AG10803 (cell line): ENCODE data around the gene MYDGF.
"Not testable (repeated sequence)": the region's sequence is repeated elsewhere in the genome, so short reads cannot be mapped to it uniquely, and the experiment has no call there.

Source experiments
- DNase-seq: peaks from one replicate; pipeline ENCODE4 v3.0.0; 2010; ENCODE audit warnings: low read depth
- H3K4me3 ChIP-seq: 2 replicates; pipeline ENCODE4 v1.5.1; 2011; ENCODE audit warnings: mild to moderate bottlenecking, low read length, control low read depth
- TF ChIP-seq, protein P1 (sequence below): conservative IDR thresholded peaks from 2 replicates; pipeline ENCODE4 v1.5.1; 2011; ENCODE audit warnings: mild to moderate bottlenecking, low read length, control low read depth, inconsistent platforms

MYDGF gene

DNA sequence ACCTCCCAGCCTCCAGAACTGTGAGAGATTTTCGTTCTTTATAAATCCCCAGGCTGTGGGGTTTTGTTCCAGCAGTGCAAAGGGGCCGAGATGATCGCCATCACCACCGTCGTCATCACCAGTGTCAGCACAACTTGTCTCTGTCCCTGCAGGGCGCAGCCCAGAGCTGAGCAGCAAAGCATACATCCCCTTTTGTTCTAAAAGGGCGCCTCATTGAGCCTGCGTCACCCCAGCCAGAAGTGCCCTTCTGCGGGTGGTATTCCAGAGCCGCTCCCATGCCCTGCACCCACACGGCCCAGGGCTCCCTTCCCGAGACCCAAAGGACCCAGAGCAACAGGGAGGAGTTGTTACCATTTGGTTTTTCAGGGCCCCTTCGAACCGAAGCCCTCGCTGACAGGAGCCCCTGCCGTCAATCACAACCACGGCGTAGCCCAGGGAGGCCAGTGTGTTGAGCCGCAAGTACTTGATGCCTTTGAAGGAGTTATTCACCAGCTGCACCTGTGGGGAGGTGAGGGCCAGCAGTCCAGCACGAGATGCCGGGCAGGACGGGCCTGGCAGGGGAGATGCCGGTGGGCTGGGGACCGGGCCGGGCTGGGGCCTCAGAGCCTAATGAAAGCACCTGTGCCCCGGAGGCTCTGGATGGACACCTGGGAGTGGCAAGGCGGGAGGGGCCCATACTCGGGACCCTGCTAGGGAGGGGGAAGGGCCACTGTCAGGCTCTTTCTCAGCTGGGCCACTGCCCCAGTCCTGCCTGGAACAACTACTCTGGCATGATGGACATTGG is 14.4 kb upstream of the MYDGF start:
- DNase-seq = no peak
- no peak overlapping the region for H3K4me3 ChIP-seq
- TF ChIP-seq, protein P1, sequence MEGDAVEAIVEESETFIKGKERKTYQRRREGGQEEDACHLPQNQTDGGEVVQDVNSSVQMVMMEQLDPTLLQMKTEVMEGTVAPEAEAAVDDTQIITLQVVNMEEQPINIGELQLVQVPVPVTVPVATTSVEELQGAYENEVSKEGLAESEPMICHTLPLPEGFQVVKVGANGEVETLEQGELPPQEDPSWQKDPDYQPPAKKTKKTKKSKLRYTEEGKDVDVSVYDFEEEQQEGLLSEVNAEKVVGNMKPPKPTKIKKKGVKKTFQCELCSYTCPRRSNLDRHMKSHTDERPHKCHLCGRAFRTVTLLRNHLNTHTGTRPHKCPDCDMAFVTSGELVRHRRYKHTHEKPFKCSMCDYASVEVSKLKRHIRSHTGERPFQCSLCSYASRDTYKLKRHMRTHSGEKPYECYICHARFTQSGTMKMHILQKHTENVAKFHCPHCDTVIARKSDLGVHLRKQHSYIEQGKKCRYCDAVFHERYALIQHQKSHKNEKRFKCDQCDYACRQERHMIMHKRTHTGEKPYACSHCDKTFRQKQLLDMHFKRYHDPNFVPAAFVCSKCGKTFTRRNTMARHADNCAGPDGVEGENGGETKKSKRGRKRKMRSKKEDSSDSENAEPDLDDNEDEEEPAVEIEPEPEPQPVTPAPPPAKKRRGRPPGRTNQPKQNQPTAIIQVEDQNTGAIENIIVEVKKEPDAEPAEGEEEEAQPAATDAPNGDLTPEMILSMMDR = no peak

DNA sequence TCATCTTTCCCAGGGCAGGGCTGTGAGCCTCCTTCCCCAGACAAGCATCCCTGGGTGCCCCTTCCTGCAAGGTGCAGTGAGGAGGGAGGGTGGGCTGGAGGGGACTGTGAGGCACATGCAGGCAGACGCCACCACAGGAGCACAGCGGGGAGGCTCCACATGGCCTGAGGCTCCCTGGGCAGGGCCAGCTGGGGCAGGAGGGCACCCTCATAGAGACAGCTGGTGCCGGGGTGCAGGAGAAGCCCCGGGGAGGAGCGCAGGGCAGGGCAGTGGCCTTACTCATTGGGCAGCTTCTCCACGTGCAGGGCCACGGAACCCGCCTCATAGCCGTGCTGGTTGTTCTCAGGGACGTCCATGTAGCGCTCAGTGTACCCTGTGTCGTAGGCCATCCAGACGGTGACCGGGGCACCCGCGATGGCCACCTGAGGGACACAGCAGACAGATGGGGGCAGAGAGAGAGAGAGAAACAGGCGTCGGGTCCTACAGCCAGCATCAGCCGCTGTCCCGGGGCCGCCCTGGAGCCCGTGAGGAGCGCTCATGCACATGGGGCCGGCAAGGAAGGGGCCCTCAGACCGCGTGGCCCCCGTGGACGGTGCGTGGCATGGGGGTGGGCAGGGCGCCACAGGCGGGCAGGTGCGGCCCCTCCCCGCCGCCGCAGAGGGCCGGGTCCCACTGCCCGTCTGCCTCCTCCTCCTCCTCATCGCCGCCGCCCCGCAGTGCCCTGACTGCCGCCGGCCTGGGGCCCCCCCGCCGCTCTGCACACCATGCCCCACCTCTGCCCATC is 12.5 kb upstream of the MYDGF start:
- TF ChIP-seq, protein P1 = no peak
- H3K4me3 ChIP-seq = no peak overlapping the region

DNA sequence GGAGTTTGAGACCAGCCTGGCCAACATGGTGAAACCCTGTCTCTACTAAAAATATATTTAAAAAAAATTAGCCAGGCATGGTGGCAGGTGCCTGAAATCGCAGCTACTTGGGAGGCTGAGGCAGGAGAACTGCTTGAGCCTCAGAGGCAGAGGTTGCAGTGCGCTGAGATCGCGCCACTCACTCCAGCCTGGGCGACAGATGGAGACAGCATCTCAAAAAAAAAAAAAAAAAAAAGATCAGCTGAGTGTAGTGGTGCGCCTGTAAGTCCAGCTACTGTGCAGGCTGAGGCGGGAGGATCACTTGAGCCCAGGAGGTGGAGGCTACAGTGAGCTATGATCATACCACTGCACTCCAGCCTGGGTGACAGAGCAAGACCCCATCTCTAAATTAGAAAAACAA is 9.9 kb upstream of the MYDGF start:
- not testable (repeated sequence) for H3K4me3 ChIP-seq, DNase-seq

More for the DNA sequence above, 12.5 kb upstream of the MYDGF start:
- no peak for DNase-seq

DNA sequence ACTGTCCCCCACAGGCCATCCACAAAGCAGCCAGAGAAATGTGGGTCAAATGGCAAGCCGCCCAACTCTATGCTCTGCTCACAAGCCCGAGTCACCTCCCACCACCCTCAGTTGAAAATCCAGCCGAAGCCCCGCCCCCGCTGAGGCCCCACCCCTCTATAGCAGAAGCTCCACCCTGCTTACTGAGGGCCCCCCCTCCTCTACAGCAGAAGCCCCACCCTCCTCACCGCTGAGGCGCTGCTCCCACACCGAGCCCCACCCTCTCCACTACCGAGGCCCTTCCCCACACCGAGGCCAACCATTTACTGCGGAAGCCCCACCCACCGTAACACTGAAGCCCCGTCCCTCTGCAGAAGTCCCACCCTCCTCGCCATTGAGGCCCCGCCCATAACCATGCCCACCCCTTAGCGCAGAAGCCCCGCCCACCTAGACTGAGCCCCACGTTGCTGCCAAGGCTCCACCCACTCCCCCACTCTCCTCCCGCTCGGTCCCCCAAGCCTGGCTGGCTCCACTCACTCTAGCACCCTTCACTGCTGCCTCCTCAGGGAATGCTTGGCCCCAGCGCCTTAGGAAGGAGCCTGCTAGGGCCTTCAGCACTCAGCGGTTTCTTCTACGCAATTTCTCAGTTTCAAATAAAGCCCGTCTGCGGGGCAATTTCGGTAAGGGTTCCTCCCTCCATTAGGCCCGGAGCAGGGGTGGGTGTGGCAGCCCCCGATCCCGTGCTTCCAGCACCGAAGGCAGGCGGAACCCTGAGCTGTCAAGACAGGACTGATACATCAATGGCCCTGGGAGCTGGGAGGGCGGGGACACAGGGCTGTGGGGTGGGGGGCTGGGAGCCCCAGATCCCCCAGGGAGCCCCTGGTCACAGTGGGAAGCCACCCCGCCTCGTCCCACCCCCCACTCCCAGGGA is 9.0 kb upstream of the MYDGF start:
- DNase-seq = no peak
- TF ChIP-seq, protein P1 = no peak
- H3K4me3 ChIP-seq = no peak overlapping the region

DNA sequence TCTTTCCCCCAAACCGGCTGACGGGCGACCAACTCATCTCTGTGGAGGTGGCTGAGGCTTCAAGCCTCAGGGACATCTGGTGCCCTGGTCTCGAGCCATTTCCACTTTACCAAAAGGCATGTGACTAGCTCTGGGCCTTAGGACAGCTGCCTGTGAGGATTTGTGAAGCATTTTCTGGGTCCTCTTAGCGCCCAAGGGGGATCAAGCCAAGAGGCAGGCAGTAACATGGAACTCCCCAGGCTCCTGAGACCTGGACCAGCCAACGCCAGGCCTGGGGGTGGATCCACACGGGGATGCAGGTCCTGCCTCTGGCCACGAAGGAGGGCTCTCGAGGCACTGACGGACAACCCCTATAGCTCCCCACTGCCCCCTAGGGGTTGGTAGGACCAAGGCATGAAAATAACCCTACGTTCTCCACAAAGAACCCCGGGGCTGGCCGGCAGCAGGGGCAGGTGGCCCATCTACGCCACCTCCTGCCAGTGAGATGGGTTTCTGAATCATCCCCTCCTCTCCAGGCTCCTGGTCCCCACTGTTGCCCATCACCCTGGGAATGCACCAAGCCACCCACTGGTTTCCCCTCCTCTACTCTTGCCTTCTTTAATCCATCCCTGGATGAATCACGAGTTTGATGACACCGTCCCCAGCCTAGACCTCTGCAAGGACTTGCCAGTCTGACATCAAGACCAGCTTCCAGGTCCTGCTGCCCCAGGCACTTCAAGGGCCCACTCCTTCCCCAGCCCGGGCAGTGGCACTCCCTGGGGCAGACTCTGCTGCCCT is 7.0 kb upstream of the MYDGF start:
- TF ChIP-seq, protein P1 = peak; percentile 67
- peak; percentile 60 for DNase-seq

DNA sequence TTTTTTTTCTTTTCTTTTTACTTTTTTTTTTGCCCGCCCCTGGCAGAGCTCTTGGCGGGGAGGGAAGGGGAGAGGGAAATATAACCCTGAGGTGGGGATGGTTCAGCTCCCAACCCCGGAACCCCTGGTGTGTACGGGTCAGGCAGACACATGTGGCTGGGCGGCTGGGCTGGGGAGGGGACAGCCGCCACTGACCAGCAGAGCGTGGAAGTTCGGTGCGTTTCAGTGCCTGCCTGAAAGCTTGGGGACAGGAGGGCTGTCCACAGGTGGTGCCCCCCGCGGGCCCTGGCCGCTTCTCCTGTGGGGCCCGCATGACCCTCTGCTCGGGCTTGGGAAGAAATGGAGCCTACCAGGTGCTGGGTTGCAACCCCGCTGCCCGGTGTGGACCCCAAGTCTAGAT is 5.2 kb upstream of the MYDGF start:
- no peak overlapping the region for H3K4me3 ChIP-seq
- no peak for DNase-seq
- TF ChIP-seq, protein P1 = no peak

More for the DNA sequence above, 7.0 kb upstream of the MYDGF start:
- no peak overlapping the region for H3K4me3 ChIP-seq
